Glomerular visceral epithelial cell (primary cell): ENCODE measurements around the gene ZNF160.
"Not testable (repeated sequence)": the region's sequence is repeated elsewhere in the genome, so short reads cannot be mapped to it uniquely, and the experiment has no call there.

Experiments used
- DNase-seq: peaks from one replicate; pipeline ENCODE4 v3.0.0-alpha.2; 2016; ENCODE audit errors: extremely low spot score

ZNF160 gene

GRCh38 chr19:53092723-53093122 lies 10.5 kb downstream of the ZNF160 start:
- DNase-seq: no peak

DNA sequence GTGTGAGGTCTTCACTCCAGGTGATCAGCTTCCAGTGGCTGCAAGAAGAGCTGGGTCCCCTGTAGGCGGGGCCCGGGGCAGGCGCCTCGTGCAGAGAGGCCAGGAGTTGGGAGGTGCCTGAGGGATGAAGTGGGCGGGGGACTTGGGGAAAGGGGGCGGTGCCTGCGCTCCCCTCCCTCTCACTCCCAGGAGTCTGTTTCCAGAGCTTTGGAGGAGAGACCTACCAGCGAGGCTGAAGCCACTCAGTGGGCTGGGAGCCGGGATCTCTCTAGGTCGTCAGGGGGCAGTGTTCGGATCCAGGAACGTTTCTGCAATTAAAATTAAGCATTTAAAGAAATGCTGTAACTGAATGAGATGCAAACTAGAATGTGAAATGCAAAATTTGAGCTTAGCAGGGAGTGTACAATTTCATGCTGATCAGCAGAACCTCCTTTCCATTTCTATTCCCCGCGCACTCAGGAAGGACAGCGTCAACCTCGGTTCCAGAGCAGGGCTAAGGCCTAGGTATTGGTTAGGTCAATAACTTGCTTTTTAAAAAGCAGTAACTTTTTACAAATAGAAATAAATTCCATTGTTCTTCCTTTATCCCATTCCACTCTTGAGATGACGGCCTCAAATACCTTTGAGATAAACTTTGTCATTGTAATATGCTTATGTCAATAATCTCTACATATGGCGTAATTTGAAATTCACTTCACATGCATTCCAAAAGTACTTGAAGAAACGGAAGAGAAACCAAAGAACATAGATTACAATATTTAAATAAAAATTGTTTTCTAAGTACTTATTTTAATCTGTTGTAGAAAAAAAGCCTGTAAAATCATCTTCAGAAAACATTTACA lies 11.6 kb downstream of the ZNF160 start:
- DNase-seq: no peak

DNA sequence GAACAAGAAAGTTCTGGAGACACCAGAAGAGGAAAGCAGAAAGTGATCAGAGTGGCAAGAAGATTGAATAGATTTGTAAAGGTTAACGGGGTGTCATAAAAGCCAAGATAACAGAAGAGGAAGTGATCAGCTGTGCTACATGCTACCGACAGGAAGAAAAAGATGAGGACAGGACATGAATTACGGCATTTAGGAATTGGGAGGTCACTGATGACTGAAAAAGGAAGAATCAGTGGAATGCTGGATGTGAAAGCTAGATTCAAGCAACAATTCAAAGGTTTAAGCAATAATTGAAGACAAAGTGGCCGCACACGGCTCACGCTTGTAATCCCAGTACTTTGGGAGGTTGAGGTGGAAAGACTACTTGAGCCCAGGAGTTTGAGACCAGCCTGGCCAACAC lies 15.1 kb downstream of the ZNF160 start:
- no peak for DNase-seq

GRCh38 chr19:53086949-53087348 lies 16.3 kb downstream of the ZNF160 start:
- no peak for DNase-seq

- DNase-seq: no peak
Observed at GRCh38 chr19:53085496-53085895, 17.7 kb downstream of the ZNF160 start.

GRCh38 chr19:53082929-53083328 lies 20.3 kb downstream of the ZNF160 start:
- DNase-seq: no peak

DNA sequence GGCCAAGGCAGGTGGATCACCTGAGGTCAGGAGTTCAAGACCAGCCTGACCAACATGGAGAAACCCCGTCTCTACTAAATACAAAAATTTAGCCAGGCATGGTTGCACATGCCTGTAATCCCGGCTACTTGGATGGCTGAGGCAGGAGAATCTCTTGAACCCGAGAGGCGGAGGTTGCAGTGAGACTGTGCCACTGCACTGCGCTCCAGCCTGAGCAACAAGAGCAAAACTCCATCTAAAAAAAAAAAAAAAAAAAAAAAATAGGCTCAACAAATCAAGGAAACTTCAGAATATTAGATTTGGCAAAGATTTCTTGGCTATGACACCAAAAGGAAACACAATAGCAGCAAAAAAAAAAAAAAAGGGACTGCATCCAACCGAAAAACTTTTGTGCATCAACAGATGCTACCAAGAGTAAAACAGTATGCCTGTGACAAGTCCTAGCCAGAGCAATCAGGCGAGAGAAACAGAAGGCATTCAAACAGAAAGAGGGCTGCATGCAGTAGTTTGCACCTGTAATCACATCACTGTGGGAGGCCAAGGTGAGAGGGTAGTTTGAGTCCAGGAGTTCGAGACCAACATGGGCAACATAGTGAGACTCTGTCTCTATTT lies 23.8 kb downstream of the ZNF160 start:
- DNase-seq: no peak

GRCh38 chr19:53078668-53079067 lies 24.6 kb downstream of the ZNF160 start:
- DNase-seq: no peak

- DNase-seq: no peak
Observed at GRCh38 chr19:53076984-53077383, 26.2 kb downstream of the ZNF160 start.

- no peak for DNase-seq
Observed at GRCh38 chr19:53068834-53069233, 34.4 kb downstream of the ZNF160 start.

- DNase-seq: no peak
Observed at GRCh38 chr19:53068199-53068598, 35.0 kb downstream of the ZNF160 start.

DNA sequence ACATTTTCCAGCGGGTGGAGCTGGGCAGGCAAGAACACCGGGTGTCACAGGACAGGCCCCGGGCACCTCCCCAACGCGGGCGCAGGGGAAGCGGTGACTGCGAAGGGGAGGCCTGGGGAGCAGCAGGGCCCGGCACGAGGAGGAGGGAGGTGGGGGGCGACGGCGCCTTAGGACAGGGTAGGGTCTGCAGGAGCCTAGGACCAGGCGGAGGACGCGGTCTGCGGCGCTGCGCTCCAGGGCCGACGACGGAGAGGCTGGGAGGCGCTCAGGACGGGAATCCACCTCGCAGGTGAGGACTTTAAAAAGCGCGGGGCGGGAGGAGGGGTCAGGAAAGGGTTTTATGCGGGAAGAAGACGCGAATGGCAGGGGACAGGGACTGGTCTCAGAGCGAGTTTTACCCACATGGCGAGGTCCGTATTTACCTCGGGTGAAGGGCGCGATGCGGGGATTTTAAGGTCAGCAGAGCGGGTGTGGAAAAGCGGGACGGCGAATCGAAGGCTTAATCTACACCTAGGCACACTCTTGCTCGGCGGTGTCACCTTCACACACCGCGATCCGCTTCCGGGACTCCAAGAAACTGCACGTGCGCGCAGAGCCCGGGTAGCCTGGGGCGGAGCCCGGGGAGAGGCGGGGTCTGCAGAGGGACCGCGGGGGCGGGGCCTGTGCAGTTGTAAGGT lies 45.2 kb downstream of the ZNF160 start:
- DNase-seq: no peak

GRCh38 chr19:53055117-53055516 lies 48.1 kb downstream of the ZNF160 start:
- no peak for DNase-seq

DNA sequence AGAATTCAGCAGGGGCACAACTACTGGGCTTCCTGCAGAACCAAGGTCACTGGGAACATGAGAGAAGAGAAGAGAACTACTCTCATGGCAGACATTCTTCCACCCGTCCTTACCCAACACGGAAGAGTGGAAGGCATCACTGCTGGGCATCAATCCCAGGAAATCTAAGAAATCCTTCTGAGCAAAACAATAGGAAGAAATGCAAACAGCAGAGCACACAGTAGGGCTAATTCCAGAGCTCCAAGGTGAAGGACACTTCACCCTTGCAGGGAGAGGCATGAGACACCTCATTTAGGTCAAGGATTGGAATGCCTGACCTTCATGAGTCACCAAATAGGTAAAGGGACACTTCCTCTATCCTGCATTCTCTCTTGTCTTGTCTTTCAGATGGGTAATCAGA lies 55.8 kb downstream of the ZNF160 start:
- DNase-seq: no peak

DNA sequence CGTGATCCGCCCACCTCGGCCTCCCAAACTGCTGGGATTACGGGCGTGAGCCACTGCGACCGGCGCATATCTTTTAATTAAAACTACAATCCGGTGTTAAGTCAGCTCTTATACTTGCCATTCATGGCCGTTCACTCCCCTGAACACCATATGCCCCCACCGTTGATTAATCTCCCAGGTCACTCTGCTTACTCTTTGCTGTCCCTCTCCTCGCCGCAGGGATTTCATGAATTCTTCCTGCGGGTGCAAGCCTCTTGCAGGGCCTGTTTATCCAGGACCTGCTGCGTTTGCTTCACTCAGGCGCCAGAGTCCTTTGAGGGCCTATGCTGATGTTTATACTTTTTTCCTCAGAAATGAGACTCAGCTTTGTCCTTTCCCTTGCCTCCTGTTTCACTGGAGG lies 57.7 kb downstream of the ZNF160 start:
- DNase-seq: no peak

- no peak for DNase-seq
Observed at GRCh38 chr19:53041366-53041765, 61.9 kb downstream of the ZNF160 start.

DNA sequence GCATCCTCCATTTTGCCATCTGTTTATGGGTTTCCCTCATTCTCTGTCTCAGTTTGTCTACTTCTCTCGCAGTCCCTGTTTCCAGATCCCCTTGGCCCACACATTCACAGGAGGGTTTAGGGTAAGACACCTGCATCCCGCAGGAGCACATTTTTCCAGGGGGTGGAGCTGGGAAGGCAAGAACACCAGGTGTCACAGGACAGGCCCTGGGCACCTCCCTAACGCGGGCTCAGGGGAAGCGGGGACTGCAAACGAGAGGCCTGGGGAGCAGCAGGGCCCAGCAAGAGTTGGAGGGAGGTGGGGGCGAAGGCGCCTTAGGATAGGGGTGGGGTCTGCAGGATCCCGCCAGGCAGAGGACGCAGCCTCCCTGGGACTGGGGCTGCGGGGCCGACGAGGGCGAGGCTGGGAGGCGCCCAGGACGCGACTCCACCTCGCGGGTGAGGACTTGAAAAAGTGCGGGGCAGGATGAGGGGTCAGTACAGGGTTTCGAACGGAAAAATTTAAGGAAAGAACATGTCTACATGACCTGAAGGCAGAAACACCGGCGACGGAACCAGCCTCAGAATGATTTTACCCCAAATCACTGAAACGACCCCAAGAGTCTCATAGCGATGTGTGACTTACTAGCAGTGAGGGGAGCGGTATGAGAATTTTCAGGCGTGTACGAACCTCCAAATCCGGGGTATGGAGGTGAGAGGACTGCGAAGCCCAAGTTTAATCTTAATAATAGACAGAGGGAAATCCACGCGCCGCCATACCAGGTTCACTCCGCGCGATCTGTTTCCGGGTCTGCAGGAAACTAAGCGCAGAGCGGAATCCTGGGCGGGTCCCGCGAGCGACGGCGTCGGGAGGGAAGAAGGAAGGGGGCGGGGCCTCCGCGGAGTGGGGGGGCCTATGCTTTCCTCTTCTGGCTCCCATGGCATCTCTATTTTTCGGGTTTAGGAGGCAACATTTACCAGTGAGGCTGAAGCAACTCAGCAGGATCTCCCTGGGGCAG lies 65.8 kb downstream of the ZNF160 start:
- no peak for DNase-seq

- no peak for DNase-seq
Observed at GRCh38 chr19:53034948-53035675, 68.1 kb downstream of the ZNF160 start.

DNA sequence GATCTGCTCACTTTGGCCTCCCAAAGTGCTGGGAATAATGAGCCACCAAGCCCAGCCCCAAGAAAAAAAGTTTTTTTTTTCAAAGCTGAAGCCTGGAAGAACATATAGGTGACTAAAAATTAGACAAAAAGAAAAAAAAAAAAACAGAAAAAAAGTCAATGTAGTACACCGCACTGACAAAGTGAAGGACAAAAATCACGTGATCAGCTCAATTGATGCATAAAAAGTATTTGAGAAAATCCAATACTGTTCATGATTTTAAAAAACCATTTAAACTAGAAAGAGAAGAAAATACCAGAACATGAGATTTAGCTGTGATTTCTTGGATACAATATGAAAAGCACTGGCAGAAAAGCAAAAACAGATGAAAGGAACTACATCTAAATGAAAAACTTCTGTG lies 69.2 kb downstream of the ZNF160 start:
- DNase-seq: no peak

DNA sequence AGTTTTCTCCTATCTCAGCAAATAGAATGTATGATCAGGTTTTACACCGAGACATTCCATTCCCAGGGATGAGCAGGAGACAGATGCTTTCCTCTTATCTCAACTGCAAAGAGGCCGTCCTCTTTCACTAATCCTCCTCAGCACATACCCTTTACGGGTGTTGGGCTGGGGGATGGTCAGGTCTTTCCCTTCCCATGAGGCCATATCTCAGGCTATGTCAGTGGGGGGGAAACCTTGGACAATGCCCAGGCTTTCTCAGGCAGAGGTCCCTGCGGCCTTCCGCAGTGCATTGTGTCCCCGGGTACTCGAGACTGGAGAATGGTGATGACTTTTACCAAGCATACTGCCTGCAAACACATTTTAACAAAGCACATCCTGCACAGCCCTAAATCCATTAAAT lies 74.9 kb downstream of the ZNF160 start:
- DNase-seq: not testable (repeated sequence)

DNA sequence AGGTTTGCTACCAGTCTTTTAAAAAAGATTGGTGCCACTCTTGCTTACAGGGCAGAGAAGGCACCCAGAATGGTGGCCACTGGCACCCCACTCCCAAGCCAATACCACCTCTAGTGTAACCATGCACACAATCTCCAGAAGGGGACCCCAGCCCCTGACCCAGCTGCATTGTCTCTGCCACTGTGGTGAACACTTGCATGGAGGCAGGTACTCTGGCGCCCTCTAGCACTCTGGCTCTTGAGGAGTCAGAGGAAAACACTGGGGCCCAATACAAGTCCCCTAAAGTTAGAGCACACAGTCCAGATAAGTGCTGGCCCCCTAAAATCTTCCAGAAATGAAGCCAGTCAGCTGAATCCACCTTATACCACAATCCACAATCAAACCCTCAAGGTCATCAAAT lies 83.5 kb downstream of the ZNF160 start:
- no peak for DNase-seq
